A549 (cell line): ENCODE measurements around the gene CMTM4. TPM values are rescaled to one million over a fixed set of nuclear protein-coding genes. Genes with fewer than 3 reads are reported as not detected.

ENCODE experiments used
- ATAC-seq, 2 experiments: fragments of 200-7000 bp in 1 of 2; fragments of >200 bp in 1 of 2; cut with Nextera tagmentation in 1 of 2; cut with Tn5 transposase in 1 of 2; 3 replicates each; pipeline versions ENCODE4 v1.8.0 to v1.9.1; 2018 to 2020; ENCODE audit warnings: mild to moderate bottlenecking in 1 of 2, moderate library complexity in 1 of 2
- CTCF ChIA-PET: fragments of 300-600 bp; sonication (Branson Sonifier 250); formaldehyde crosslinking; extraction: SDS; loops from one replicate; lab custom pipeline; 2021; ENCODE audit warnings: antibody characterized with exemption, inconsistent platforms; lab: Yijun Ruan, JAX
- POLR2A ChIA-PET: fragments of 350-600 bp; formaldehyde crosslinking; extraction: SDS; loops from one replicate; lab custom pipeline; 2021; ENCODE audit warnings: antibody characterized with exemption, inconsistent platforms; lab: Yijun Ruan, JAX
- DNase-seq, 2 experiments: peaks; one replicate each; pipeline versions ENCODE4 v3.0.0 to v3.0.0-alpha.2; 2011 to 2016; ENCODE audit warnings: low read depth in 1 of 2, low spot score in 1 of 2
- FAIRE-seq: peaks from 2 replicates; lab custom pipeline; 2011; peaks lifted over from hg19 to GRCh38; lab: Jason Lieb, UNC
- H3K27ac ChIP-seq, 2 experiments: fragments of >200 bp; sonication (Bioruptor Twin); formaldehyde crosslinking; 3 replicates each; pipeline ENCODE4 v1.5.1; 2016 to 2017
- H3K4me1 ChIP-seq: fragments of >200 bp; sonication (Bioruptor Twin); formaldehyde crosslinking; 3 replicates; pipeline ENCODE4 v1.6.1; 2016
- H3K4me2 ChIP-seq: fragments of >200 bp; sonication (Bioruptor Twin); formaldehyde crosslinking; 3 replicates; pipeline ENCODE4 v1.6.1; 2016
- H3K4me3 ChIP-seq: fragments of >200 bp; sonication (Bioruptor Twin); formaldehyde crosslinking; 3 replicates; pipeline ENCODE4 v1.5.1; 2016
- H3K9me3 ChIP-seq: fragments of >200 bp; sonication (Bioruptor Twin); formaldehyde crosslinking; 3 replicates; pipeline ENCODE4 v1.6.1; 2016
- CBX2 ChIP-seq: fragments of 200-600 bp; sonication (generic); IDR thresholded peaks from 2 replicates; pipeline ENCODE4 v1.6.1; 2016; ENCODE audit warnings: low read depth, mild to moderate bottlenecking, borderline replicate concordance
- CBX8 ChIP-seq: fragments of 200-600 bp; sonication (generic); IDR thresholded peaks from 2 replicates; pipeline ENCODE4 v1.6.1; 2016
- CTCF ChIP-seq: fragments of >200 bp; sonication (Bioruptor Twin); formaldehyde crosslinking; IDR thresholded peaks from 3 replicates; pipeline ENCODE4 v1.5.1; 2016
- E2F6 ChIP-seq: IDR thresholded peaks from 2 replicates; pipeline ENCODE4 v1.6.1; 2012; ENCODE audit warnings: low read depth, borderline replicate concordance
- EHF ChIP-seq: fragments of 250-450 bp; sonication (Bioruptor Pico); IDR thresholded peaks from 2 replicates; pipeline ENCODE4 v1.5.0; 2020; ENCODE audit warnings: mild to moderate bottlenecking
- EP300 ChIP-seq, 2 experiments: fragments of >200 bp; sonication (Bioruptor Twin); formaldehyde crosslinking; IDR thresholded peaks; 2 replicates in 1 of 2; 3 replicates in 1 of 2; pipeline ENCODE4 v1.6.1; 2016 to 2017
- FOXS1 ChIP-seq: fragments of 250-450 bp; sonication (Bioruptor Pico); IDR thresholded peaks from 2 replicates; pipeline ENCODE4 v1.5.0; 2020; ENCODE audit warnings: mild to moderate bottlenecking, moderate library complexity
- GATA3 ChIP-seq: IDR thresholded peaks from 2 replicates; pipeline ENCODE4 v1.6.1; 2012; ENCODE audit warnings: borderline replicate concordance
- HEYL ChIP-seq: fragments of 250-450 bp; sonication (Bioruptor Pico); IDR thresholded peaks from 2 replicates; pipeline ENCODE4 v1.8.0; 2021; ENCODE audit warnings: mild to moderate bottlenecking, moderate library complexity
- HOXA7 ChIP-seq: fragments of 250-450 bp; sonication (Bioruptor Pico); IDR thresholded peaks from 2 replicates; pipeline ENCODE4 v1.5.0; 2020; ENCODE audit warnings: mild to moderate bottlenecking, moderate library complexity
- MAFK ChIP-seq: fragments of 450-650 bp; IDR thresholded peaks from 2 replicates; pipeline ENCODE4 v1.6.1; 2014; ENCODE audit not compliant: partially characterized antibody
- MAX ChIP-seq: IDR thresholded peaks from 2 replicates; pipeline ENCODE4 v1.6.1; 2012
- MAZ ChIP-seq: fragments of 150-350 bp; IDR thresholded peaks from 2 replicates; pipeline ENCODE4 v1.6.1; 2014; ENCODE audit warnings: antibody characterized with exemption, low read depth, low read length, borderline replicate concordance
- NPAS2 ChIP-seq: fragments of 250-450 bp; sonication (Bioruptor Pico); IDR thresholded peaks from 2 replicates; pipeline ENCODE4 v1.8.0; 2022; ENCODE audit warnings: mild to moderate bottlenecking, moderate library complexity, borderline replicate concordance
- PHF8 ChIP-seq: fragments of 200-600 bp; sonication (generic); IDR thresholded peaks from 2 replicates; pipeline ENCODE4 v1.6.1; 2016; ENCODE audit warnings: low read depth, mild to moderate bottlenecking, antibody characterized with exemption, moderate library complexity, borderline replicate concordance
- POLR2A ChIP-seq: IDR thresholded peaks from 2 replicates; pipeline ENCODE4 v1.6.1; 2012; ENCODE audit warnings: mild to moderate bottlenecking, low read length
- POLR2AphosphoS2 ChIP-seq: conservative IDR thresholded peaks from 2 replicates; pipeline ENCODE4 v1.6.1; 2012; ENCODE audit warnings: low read length, improper control_type of control experiment, inconsistent platforms
- RAD21 ChIP-seq, 2 experiments: fragments of >200 bp in 1 of 2; sonication (Bioruptor Twin) in 1 of 2; formaldehyde crosslinking in 1 of 2; IDR thresholded peaks in 1 of 2; conservative IDR thresholded peaks in 1 of 2; 2 replicates in 1 of 2; 3 replicates in 1 of 2; pipeline ENCODE4 v1.6.1; 2012 to 2018; ENCODE audit warnings: inconsistent platforms in 1 of 2
- RARB ChIP-seq: fragments of 250-450 bp; sonication (Bioruptor Pico); IDR thresholded peaks from 2 replicates; pipeline ENCODE4 v1.8.0; 2021; ENCODE audit warnings: mild to moderate bottlenecking, moderate library complexity
- RFX5 ChIP-seq: fragments of 450-650 bp; IDR thresholded peaks from 2 replicates; pipeline ENCODE4 v1.7.1; 2014; ENCODE audit warnings: antibody characterized with exemption, mild to moderate bottlenecking, moderate library complexity
- SMC3 ChIP-seq: fragments of >200 bp; sonication (Bioruptor Twin); formaldehyde crosslinking; IDR thresholded peaks from 3 replicates; pipeline ENCODE4 v1.6.1; 2018; ENCODE audit warnings: inconsistent platforms
- SREBF2 ChIP-seq: fragments of 450-650 bp; IDR thresholded peaks from 2 replicates; pipeline ENCODE4 v1.6.1; 2014; ENCODE audit warnings: mild to moderate bottlenecking, moderate library complexity
- TFCP2L1 ChIP-seq: fragments of 250-450 bp; sonication (Bioruptor Pico); IDR thresholded peaks from 2 replicates; pipeline ENCODE4 v1.5.0; 2021; ENCODE audit warnings: mild to moderate bottlenecking
- TP53 ChIP-seq: fragments of 250-450 bp; sonication (Bioruptor Pico); IDR thresholded peaks from 2 replicates; pipeline ENCODE4 v1.5.0; 2021; ENCODE audit warnings: mild to moderate bottlenecking, moderate library complexity
- ZNF302 ChIP-seq: fragments of 250-450 bp; sonication (Bioruptor Pico); IDR thresholded peaks from 2 replicates; pipeline ENCODE4 v1.9.0; 2021; ENCODE audit warnings: inconsistent platforms, mild to moderate bottlenecking, moderate library complexity
- ZSCAN20 ChIP-seq: fragments of 250-450 bp; sonication (Bioruptor Pico); IDR thresholded peaks from 2 replicates; pipeline ENCODE4 v1.8.0; 2022; ENCODE audit warnings: mild to moderate bottlenecking, moderate library complexity
- WGBS: methylation state at CpG from one replicate; pipeline ENCODE4 v1.1.6; 2017; ENCODE audit errors: missing lambda C conversion rate; 5-methylcytosine and 5-hydroxymethylcytosine counted together
- polyA plus RNA-seq, 4 experiments: library from polyadenylated mRNA; depleted of rRNA in 3 of 4; stranded (reverse); fragments of >200 nt; fragmentation: RNase III in 1 of 4; extraction: RNeasy Plus Mini Kit Qiagen cat#74134 plus additional on column Dnase treatment in 1 of 4; gene quantifications; 2 replicates in 3 of 4; 3 replicates in 1 of 4; pipeline ENCODE4 v1.2.3, GENCODE V29; 2011 to 2017

Gene CMTM4
- polyA plus RNA-seq, 2 of the 4 experiments (the other 2 are of a cell fraction) = 24.8 to 58.6 TPM

DNA sequence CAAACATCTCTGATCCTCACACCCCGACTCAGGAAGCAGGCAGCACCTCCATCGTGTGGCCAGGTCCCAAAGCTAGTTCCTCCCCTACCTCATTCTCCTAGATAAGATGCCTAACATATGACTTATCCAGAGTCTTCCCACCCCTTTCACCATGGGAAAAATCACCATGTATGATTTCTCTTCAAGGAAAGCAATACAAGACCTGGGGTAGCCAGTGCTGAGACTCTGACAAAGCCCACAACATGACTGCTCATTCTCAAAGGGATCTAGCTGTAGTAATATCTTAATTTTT is 45.1 kb downstream of the CMTM4 start:
- ATAC-seq = no peak; a peak in 1 of 6 replicates
- H3K9me3 ChIP-seq = no peaks in the 10 kb centered on the region
- WGBS = 55% methylated on average over 2 of the region's 2 CpGs
- H3K4me3 ChIP-seq = peak overlapping the region; percentile 43
- no peak for DNase-seq
- FAIRE-seq = no peak
- H3K4me1 ChIP-seq = peaks cover 8% of the 10 kb centered on the region; the same call in 2 of the 3 replicates
- peak overlapping the region; percentile 56 to 61; a peak in 4 of 6 replicates for H3K27ac ChIP-seq
- CTCF ChIA-PET = interaction anchor here (0.7 to 4.8 kb wide), 45 partner anchors 9 to 244 kb away, joined by 3 to 74 read pairs (median 5); partner anchors contain the start of genes DYNC1LI2 and NAE1
- TF ChIP-seq E2F6 (no peak), MAFK (no peak), MAX (no peak), GATA3 (no peak), ZNF302 (CRISPR knock-in tag) (no peak), NPAS2 (CRISPR knock-in tag) (no peak), RARB (CRISPR knock-in tag) (no peak), HEYL (CRISPR knock-in tag) (no peak), TFCP2L1 (no peak), SREBF2 (no peak), SMC3 (no peak), PHF8 (no peak), POLR2A (no peak)
- peak overlapping the region; percentile 84 for H3K4me2 ChIP-seq
- POLR2A ChIA-PET = interaction anchor here (1.8 kb wide), 1 partner anchor 9 kb away, joined by 8 read pairs; no protein-coding TSS in a partner anchor

- peaks cover 8% of the 10 kb centered on the region; the same call in 2 of the 3 replicates for H3K4me1 ChIP-seq
- TF ChIP-seq PHF8 (no peak), SMC3 (peak; percentile 34; the same call in 2 of the 3 replicates), ZSCAN20 (CRISPR knock-in tag) (no peak), RAD21 (conservative IDR thresholded peaks at IDR 0.05 in 1 of 2, IDR thresholded peaks at IDR 0.05 in 1 of 2) (peak; percentile 44 to 61; a peak in 2 of 5 replicates), HOXA7 (CRISPR knock-in tag) (no peak), FOXS1 (CRISPR knock-in tag) (no peak), POLR2AphosphoS2 (no peak), EHF (no peak), RFX5 (no peak), MAFK (no peak), MAZ (no peak), CTCF (peak; percentile 86), EP300 (IDR thresholded peaks at IDR 0.05) (no peak), CBX2 (no peak), TP53 (CRISPR knock-in tag) (no peak), CBX8 (no peak)
- peak overlapping the region; percentile 56 to 61; a peak in 4 of 6 replicates for H3K27ac ChIP-seq
- ChIA-PET POLR2A (interaction anchor here (0.6 to 1.8 kb wide), 2 partner anchors 10 kb away, joined by 4 to 8 read pairs; no protein-coding TSS in a partner anchor), CTCF (interaction anchor here (0.6 to 4.8 kb wide), 55 partner anchors 8 to 246 kb away, joined by 3 to 74 read pairs (median 5); partner anchors contain the start of genes DYNC1LI2 and NAE1)
- FAIRE-seq = peak; percentile 74
- H3K9me3 ChIP-seq = no peaks in the 10 kb centered on the region
- peak overlapping the region; percentile 43 for H3K4me3 ChIP-seq
- peak; percentile 79 to 84 for DNase-seq
- peak overlapping the region; percentile 84 for H3K4me2 ChIP-seq
- WGBS = 24% methylated on average over 18 of the region's 18 CpGs
- ATAC-seq = peak; percentile 97 to 99
Observed at GRCh38 chr16:66650707-66651473, 45.7 kb downstream of the CMTM4 start.
